SK-N-SH treated with all-trans-retinoic acid at 6 μM for 48 hours (cell line): Measurements from ENCODE around the gene CAMSAP2.

Experiments
- ARNTL ChIP-seq: fragments of 450-650 bp; formaldehyde crosslinking; IDR thresholded peaks from 2 replicates; pipeline ENCODE4 v1.5.0; 2020; ENCODE audit warnings: low read depth, mild to moderate bottlenecking, moderate library complexity, borderline replicate concordance
- CSDC2 ChIP-seq: fragments of 250-450 bp; sonication (Bioruptor Pico); IDR thresholded peaks from 2 replicates; pipeline ENCODE4 v1.5.0; 2020; ENCODE audit warnings: mild to moderate bottlenecking, moderate library complexity
- RARB ChIP-seq: fragments of 250-450 bp; sonication (Bioruptor Pico); IDR thresholded peaks from 2 replicates; pipeline ENCODE4 v1.8.0; 2021; ENCODE audit warnings: mild to moderate bottlenecking, moderate library complexity
- TCF4 ChIP-seq: fragments of 250-450 bp; sonication (Bioruptor Pico); IDR thresholded peaks from 2 replicates; pipeline ENCODE4 v1.8.0; 2021; ENCODE audit warnings: mild to moderate bottlenecking, moderate library complexity, borderline replicate concordance
- ZNF8 ChIP-seq: fragments of 450-650 bp; formaldehyde crosslinking; IDR thresholded peaks from 2 replicates; pipeline ENCODE4 v1.5.0; 2020; ENCODE audit warnings: mild to moderate bottlenecking, moderate library complexity
- TF ChIP-seq, protein P1 (sequence below): fragments of 250-450 bp; sonication (Bioruptor Pico); IDR thresholded peaks from 2 replicates; pipeline ENCODE4 v1.5.1; 2020; ENCODE audit warnings: low read depth, mild to moderate bottlenecking, moderate library complexity
- TF ChIP-seq, protein P2 (sequence below): fragments of 250-450 bp; sonication (Bioruptor Pico); IDR thresholded peaks from 2 replicates; pipeline ENCODE4 v1.8.0; 2021; ENCODE audit warnings: low read depth, mild to moderate bottlenecking, moderate library complexity, borderline replicate concordance

DNA sequence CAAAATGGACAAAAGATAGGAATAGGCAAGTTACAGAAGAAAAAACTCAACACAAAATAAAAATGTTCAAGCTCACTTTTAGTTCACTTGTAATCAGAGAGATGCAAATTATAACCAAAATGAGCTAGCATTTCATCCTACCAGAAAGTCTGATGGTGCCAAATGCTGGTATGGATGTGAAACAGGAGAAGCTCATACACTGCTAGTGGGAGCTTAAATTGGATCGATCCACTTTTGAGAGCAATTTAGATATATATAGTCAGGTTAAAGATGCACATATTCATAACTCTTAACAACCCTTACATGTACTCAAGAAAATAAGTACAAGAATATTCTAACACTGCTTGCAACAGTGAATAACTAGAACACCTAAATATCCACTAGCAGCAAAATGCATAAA lies 18.5 kb upstream of the CAMSAP2 start:
- TF ChIP-seq RARB (CRISPR knock-in tag) (no peak), ZNF8 (CRISPR knock-in tag) (no peak), ARNTL (CRISPR knock-in tag) (no peak), TCF4 (CRISPR knock-in tag) (no peak), CSDC2 (CRISPR knock-in tag) (no peak)
- TF ChIP-seq, protein P1, sequence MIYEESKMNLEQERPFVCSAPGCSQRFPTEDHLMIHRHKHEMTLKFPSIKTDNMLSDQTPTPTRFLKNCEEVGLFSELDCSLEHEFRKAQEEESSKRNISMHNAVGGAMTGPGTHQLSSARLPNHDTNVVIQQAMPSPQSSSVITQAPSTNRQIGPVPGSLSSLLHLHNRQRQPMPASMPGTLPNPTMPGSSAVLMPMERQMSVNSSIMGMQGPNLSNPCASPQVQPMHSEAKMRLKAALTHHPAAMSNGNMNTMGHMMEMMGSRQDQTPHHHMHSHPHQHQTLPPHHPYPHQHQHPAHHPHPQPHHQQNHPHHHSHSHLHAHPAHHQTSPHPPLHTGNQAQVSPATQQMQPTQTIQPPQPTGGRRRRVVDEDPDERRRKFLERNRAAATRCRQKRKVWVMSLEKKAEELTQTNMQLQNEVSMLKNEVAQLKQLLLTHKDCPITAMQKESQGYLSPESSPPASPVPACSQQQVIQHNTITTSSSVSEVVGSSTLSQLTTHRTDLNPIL (CRISPR knock-in tag), result no peak
- TF ChIP-seq, protein P2, sequence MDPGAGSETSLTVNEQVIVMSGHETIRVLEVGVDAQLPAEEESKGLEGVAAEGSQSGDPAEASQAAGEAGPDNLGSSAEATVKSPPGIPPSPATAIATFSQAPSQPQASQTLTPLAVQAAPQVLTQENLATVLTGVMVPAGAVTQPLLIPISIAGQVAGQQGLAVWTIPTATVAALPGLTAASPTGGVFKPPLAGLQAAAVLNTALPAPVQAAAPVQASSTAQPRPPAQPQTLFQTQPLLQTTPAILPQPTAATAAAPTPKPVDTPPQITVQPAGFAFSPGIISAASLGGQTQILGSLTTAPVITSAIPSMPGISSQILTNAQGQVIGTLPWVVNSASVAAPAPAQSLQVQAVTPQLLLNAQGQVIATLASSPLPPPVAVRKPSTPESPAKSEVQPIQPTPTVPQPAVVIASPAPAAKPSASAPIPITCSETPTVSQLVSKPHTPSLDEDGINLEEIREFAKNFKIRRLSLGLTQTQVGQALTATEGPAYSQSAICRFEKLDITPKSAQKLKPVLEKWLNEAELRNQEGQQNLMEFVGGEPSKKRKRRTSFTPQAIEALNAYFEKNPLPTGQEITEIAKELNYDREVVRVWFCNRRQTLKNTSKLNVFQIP (CRISPR knock-in tag), result no peak
